ENCODE data around the gene PMEL.
A peak's percentile ranks its signal among the peaks of the same experiment; 100 is the strongest.

The PMEL gene

GRCh38 chr12:55942055-55942454, 23.8 kb downstream of the PMEL start:
- DNase-seq (ENCODE audit: low read depth in 2 of 2) = no peak

GRCh38 chr12:55940065-55940732, 25.6 kb downstream of the PMEL start:
- DNase-seq (ENCODE audit: low read depth in 2 of 2) = peak; percentile 63 to 70

GRCh38 chr12:55938826-55939501, 26.9 kb downstream of the PMEL start:
- no peak for DNase-seq (ENCODE audit: low read depth in 2 of 2)

- DNase-seq (ENCODE audit: low read depth in 2 of 2) = no peak
Observed at GRCh38 chr12:55937981-55938380, 27.9 kb downstream of the PMEL start.

- DNase-seq (ENCODE audit: low read depth in 2 of 2) = no peak
Observed at GRCh38 chr12:55935738-55936151, 30.1 kb downstream of the PMEL start.

- DNase-seq (ENCODE audit: low read depth in 2 of 2) = no peak
Observed at GRCh38 chr12:55934773-55935172, 31.1 kb downstream of the PMEL start.

GRCh38 chr12:55933799-55934742, 31.8 kb downstream of the PMEL start:
- DNase-seq (ENCODE audit: low read depth in 2 of 2) = no peak

GRCh38 chr12:55933169-55933798, 32.6 kb downstream of the PMEL start:
- no peak for DNase-seq (ENCODE audit: low read depth in 2 of 2)

- no peak for DNase-seq (ENCODE audit: low read depth in 2 of 2)
Observed at GRCh38 chr12:55932551-55932910, 33.3 kb downstream of the PMEL start.

- DNase-seq (ENCODE audit: low read depth in 2 of 2) = no peak
Observed at GRCh38 chr12:55931780-55932550, 33.9 kb downstream of the PMEL start.

GRCh38 chr12:55931317-55931779, 34.5 kb downstream of the PMEL start:
- DNase-seq (ENCODE audit: low read depth in 2 of 2) = no peak

GRCh38 chr12:55930771-55931316, 35.0 kb downstream of the PMEL start, which contains the start of gene DGKA:
DGKA (plus strand) TSS chr12:55931162; CDS start chr12:55936504, 5,342 bp downstream.
- DNase-seq (ENCODE audit: low read depth in 2 of 2) = peak; percentile 40 to 61

GRCh38 chr12:55929306-55929791, 36.5 kb downstream of the PMEL start:
- peak; percentile 35 to 61 for DNase-seq (ENCODE audit: low read depth in 2 of 2)

GRCh38 chr12:55927588-55928502, 38.0 kb downstream of the PMEL start, which contains the start of gene PYM1:
PYM1 (minus strand) TSS chr12:55927894; CDS start chr12:55927761, 133 bp downstream.
- peak; percentile 31 to 44 for DNase-seq (ENCODE audit: low read depth in 2 of 2)

GRCh38 chr12:55926738-55927587, 38.9 kb downstream of the PMEL start:
- peak; percentile 78 to 83 for DNase-seq (ENCODE audit: low read depth in 2 of 2)

GRCh38 chr12:55925870-55926737, 39.7 kb downstream of the PMEL start:
- no peak for DNase-seq (ENCODE audit: low read depth in 2 of 2)

GRCh38 chr12:55925371-55925770, 40.5 kb downstream of the PMEL start:
- DNase-seq (ENCODE audit: low read depth in 2 of 2) = no peak
